Left ventricle myocardium inferior (tissue), 1 donor: ENCODE results near the gene IL16. TPM values are rescaled to one million over a fixed set of nuclear protein-coding genes. Genes with fewer than 3 reads are reported as not detected.

Source experiments
- DNase-seq: peaks from one replicate; pipeline ENCODE4 v3.0.0-alpha.2; 2020
- H3K27ac ChIP-seq: fragments of 200-600 bp; replicated peaks from 2 replicates; pipeline ENCODE4 v1.8.0; 2021
- H3K27me3 ChIP-seq: fragments of 200-600 bp; 2 replicates; pipeline ENCODE4 v1.8.0; 2021; ENCODE audit warnings: low read depth
- H3K36me3 ChIP-seq: fragments of 200-600 bp; 2 replicates; pipeline ENCODE4 v1.8.0; 2021
- H3K4me1 ChIP-seq: fragments of 200-600 bp; 2 replicates; pipeline ENCODE4 v1.8.0; 2021
- H3K4me3 ChIP-seq: fragments of 200-600 bp; 2 replicates; pipeline ENCODE4 v1.8.0; 2021; ENCODE audit warnings: mild to moderate bottlenecking, moderate library complexity
- H3K9me3 ChIP-seq: fragments of 200-600 bp; replicated peaks from 2 replicates; pipeline ENCODE4 v1.8.0; 2021
- CTCF ChIP-seq: fragments of 200-600 bp; IDR thresholded peaks from 2 replicates; pipeline ENCODE4 v1.8.0; 2021; ENCODE audit warnings: antibody characterized with exemption, mild to moderate bottlenecking, borderline replicate concordance
- intact Hi-C: fragments of 100-400 bp; cut with micrococcal nuclease; formaldehyde crosslinking; loops from one replicate; pipeline ENCODE4 v1.11.0; 2022
- total RNA-seq: library from RNA; stranded (reverse); fragmentation: NEBNext Ultra II Directional; extraction: Animal tissue kit (Norgen Biotek cat#: 25700); gene quantifications from one replicate; pipeline ENCODE4 v1.2.1, GENCODE V29; 2021
- donor health status: DM: no; HTN: yes; CAD: no; lungs with severe emphysema.

Gene IL16
- total RNA-seq, 1 donor from 2014 or later, result 3.8 TPM

GRCh38 chr15:81298611-81299010, 101.9 kb downstream of the IL16 start:
- H3K27ac ChIP-seq, result no peak overlapping the region
- no peaks in the 10 kb centered on the region for H3K9me3 ChIP-seq
- H3K27me3 ChIP-seq, result no peaks in the 10 kb centered on the region
- peaks cover 41% of the 10 kb centered on the region for H3K4me1 ChIP-seq
- intact Hi-C loops, result no loop called here
- no peak for TF ChIP-seq CTCF
- no peak for DNase-seq
- peak overlapping the region; percentile 51 for H3K4me3 ChIP-seq
- peaks cover 26% of the 10 kb centered on the region for H3K36me3 ChIP-seq

GRCh38 chr15:81299156-81299555, 102.5 kb downstream of the IL16 start:
- no peaks in the 10 kb centered on the region for H3K27me3 ChIP-seq
- peak overlapping the region; percentile 51 for H3K4me3 ChIP-seq
- intact Hi-C loops, result no loop called here
- H3K9me3 ChIP-seq, result no peaks in the 10 kb centered on the region
- no peak overlapping the region for H3K27ac ChIP-seq
- peaks cover 26% of the 10 kb centered on the region for H3K36me3 ChIP-seq
- no peak for DNase-seq
- no peak for TF ChIP-seq CTCF
- peaks cover 41% of the 10 kb centered on the region for H3K4me1 ChIP-seq

- intact Hi-C loops, result no loop called here
- Histone ChIP-seq H3K27me3 (no peaks in the 10 kb centered on the region), H3K27ac (no peak overlapping the region), H3K9me3 (no peaks in the 10 kb centered on the region), H3K4me1 (peaks cover 35% of the 10 kb centered on the region), H3K36me3 (peaks cover 26% of the 10 kb centered on the region), H3K4me3 (peak overlapping the region; percentile 17)
- no peak for DNase-seq
- no peak for TF ChIP-seq CTCF
These were observed 103.1 kb downstream of the IL16 start for GRCh38 chr15:81299630-81300273.

- no peak for DNase-seq
- Histone ChIP-seq H3K4me1 (peaks cover 18% of the 10 kb centered on the region), H3K27me3 (no peaks in the 10 kb centered on the region), H3K36me3 (peaks cover 35% of the 10 kb centered on the region), H3K4me3 (no peak overlapping the region), H3K9me3 (no peaks in the 10 kb centered on the region), H3K27ac (no peak overlapping the region)
- no peak for TF ChIP-seq CTCF
- intact Hi-C loops, result no loop called here
These were observed 104.7 kb downstream of the IL16 start for GRCh38 chr15:81301385-81301784.

GRCh38 chr15:81301815-81302399, 105.2 kb downstream of the IL16 start:
- peak overlapping the region; percentile 30 for H3K27ac ChIP-seq
- no peaks in the 10 kb centered on the region for H3K27me3 ChIP-seq
- H3K4me3 ChIP-seq, result no peak overlapping the region
- no peak for DNase-seq
- intact Hi-C loops, result no loop called here
- TF ChIP-seq CTCF, result no peak
- peaks cover 38% of the 10 kb centered on the region for H3K36me3 ChIP-seq
- H3K4me1 ChIP-seq, result peaks cover 13% of the 10 kb centered on the region
- H3K9me3 ChIP-seq, result no peaks in the 10 kb centered on the region
